Left lung (tissue), 10 donors: ENCODE measurements around the gene EPN2. TPM values are rescaled to one million over a fixed set of nuclear protein-coding genes. Genes with fewer than 3 reads are reported as not detected.

Experiments
- ATAC-seq: fragments of 200-7000 bp; cut with Tn5 transposase; one replicate; pipeline ENCODE4 v1.9.1; 2020; ENCODE audit warnings: moderate library complexity
- DNase-seq, 4 donors: peaks; one replicate each; pipeline ENCODE4 v3.0.0-alpha.2; 2013 to 2020
- H3K27ac ChIP-seq, 2 donors: fragments of 200-600 bp; sonication (generic) in 1 of 2; one replicate each; pipeline versions ENCODE4 v1.5.0 to v1.8.0; 2020 to 2021
- H3K27me3 ChIP-seq, 2 donors: fragments of 200-600 bp; sonication (generic) in 1 of 2; one replicate each; pipeline versions ENCODE4 v1.5.0 to v1.8.0; 2020 to 2021
- H3K36me3 ChIP-seq, 2 donors: fragments of 200-600 bp; sonication (generic) in 1 of 2; one replicate each; pipeline versions ENCODE4 v1.5.0 to v1.8.0; 2020 to 2021
- H3K4me1 ChIP-seq, 2 donors: fragments of 200-600 bp; one replicate each; pipeline ENCODE4 v1.8.0; 2021
- H3K4me3 ChIP-seq, 2 donors: fragments of 200-600 bp; sonication (generic) in 1 of 2; one replicate each; pipeline versions ENCODE4 v1.5.0 to v1.8.0; 2020 to 2021; ENCODE audit warnings: mild to moderate bottlenecking in 1 of 2
- H3K9me3 ChIP-seq, 2 donors: fragments of 200-600 bp; sonication (generic) in 1 of 2; one replicate each; pipeline versions ENCODE4 v1.5.0 to v1.8.0; 2020 to 2021
- intact Hi-C, 2 donors: fragments of 100-400 bp; cut with DNase I; formaldehyde crosslinking; loops; one replicate each; pipeline versions ENCODE4 v1.11.2 to v1.14.2; 2022
- polyA plus RNA-seq, 6 donors: library from polyadenylated mRNA; unstranded; fragments of 120-200 nt; gene quantifications; one replicate each; pipeline ENCODE4 v1.2.1, GENCODE V29; 2013; ENCODE audit not compliant: insufficient read length in 6 of 6
- total RNA-seq, 2 donors: library from RNA; stranded (reverse); fragmentation: NEBNext Ultra II Directional; extraction: Animal tissue kit (Norgen Biotek cat#: 25700); gene quantifications; one replicate each; pipeline ENCODE4 v1.2.1, GENCODE V29; 2021
- TF ChIP-seq, protein P1 (sequence below), 2 donors: fragments of 200-600 bp; sonication (generic) in 1 of 2; IDR thresholded peaks; one replicate each; pipeline versions ENCODE4 v1.5.0 to v1.8.0; 2021; ENCODE audit warnings: antibody characterized with exemption in 2 of 2
- donor health status: DM: no; HTN: yes; CAD: no.
- donor health status: DM: no; HTN: no; CAD: no.

EPN2 gene
- total and polyA plus RNA-seq, 8 donors = 43.3 to 51.5 (median 48.3) TPM

DNA sequence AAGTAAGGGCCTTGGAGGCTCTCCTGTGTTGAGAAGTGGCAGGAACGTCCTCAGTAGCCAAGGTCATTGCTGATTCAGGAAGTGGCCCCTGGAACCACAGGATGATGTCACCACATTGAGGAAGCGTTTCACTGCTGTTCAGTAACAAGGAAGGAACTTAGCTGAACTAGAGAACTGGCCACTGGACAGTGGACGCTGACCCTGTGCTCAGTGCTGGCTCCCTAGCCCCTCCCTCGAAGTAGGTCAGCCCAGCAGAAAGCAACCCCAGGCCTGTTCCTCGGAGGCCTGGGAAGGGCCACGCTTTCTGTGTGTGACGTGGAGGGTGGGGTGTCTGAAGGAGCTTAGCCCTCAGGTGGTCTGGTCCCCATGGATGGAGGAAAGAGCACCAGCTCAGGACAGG, 67.0 kb downstream of the EPN2 start:
- TF ChIP-seq, protein P1, sequence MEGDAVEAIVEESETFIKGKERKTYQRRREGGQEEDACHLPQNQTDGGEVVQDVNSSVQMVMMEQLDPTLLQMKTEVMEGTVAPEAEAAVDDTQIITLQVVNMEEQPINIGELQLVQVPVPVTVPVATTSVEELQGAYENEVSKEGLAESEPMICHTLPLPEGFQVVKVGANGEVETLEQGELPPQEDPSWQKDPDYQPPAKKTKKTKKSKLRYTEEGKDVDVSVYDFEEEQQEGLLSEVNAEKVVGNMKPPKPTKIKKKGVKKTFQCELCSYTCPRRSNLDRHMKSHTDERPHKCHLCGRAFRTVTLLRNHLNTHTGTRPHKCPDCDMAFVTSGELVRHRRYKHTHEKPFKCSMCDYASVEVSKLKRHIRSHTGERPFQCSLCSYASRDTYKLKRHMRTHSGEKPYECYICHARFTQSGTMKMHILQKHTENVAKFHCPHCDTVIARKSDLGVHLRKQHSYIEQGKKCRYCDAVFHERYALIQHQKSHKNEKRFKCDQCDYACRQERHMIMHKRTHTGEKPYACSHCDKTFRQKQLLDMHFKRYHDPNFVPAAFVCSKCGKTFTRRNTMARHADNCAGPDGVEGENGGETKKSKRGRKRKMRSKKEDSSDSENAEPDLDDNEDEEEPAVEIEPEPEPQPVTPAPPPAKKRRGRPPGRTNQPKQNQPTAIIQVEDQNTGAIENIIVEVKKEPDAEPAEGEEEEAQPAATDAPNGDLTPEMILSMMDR (IDR thresholded peaks at IDR 0.05) = no peak
- ATAC-seq = peak; percentile 58
- DNase-seq = peak in 2 of 4 donors; percentile 80 to 83
- no peaks in the 10 kb centered on the region for H3K36me3 ChIP-seq
- no peaks in the 10 kb centered on the region for H3K9me3 ChIP-seq
- intact Hi-C loops = no loop called here
- H3K4me3 ChIP-seq = no peak overlapping the region
- peaks cover 22 to 72% of the 10 kb centered on the region in 2 donors for H3K4me1 ChIP-seq
- peak overlapping the region in 1 of 2 donors; percentile 68 for H3K27ac ChIP-seq
- H3K27me3 ChIP-seq = peaks cover 0 to 60% of the 10 kb centered on the region in 2 donors

DNA sequence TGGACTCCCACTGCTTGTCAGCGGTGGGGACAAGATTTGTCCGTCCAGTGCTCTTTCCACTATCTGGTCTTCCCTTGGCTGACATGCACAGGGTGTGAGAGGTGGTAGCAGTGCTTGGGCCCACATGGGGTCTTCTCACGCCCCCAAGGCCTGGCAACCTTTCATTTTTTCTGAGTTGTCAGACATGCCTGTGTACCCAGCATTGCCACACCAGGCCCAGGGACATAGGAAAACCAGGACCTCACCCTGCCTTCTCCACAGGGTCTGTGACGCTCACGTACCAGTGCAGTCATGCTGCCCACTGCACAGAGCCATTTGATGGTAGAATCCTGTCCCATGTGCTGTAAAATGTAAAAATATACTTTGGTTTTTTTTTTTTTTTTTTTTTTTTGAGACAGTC, 67.6 kb downstream of the EPN2 start:
- ATAC-seq = no peak
- H3K4me3 ChIP-seq = no peak overlapping the region

DNA sequence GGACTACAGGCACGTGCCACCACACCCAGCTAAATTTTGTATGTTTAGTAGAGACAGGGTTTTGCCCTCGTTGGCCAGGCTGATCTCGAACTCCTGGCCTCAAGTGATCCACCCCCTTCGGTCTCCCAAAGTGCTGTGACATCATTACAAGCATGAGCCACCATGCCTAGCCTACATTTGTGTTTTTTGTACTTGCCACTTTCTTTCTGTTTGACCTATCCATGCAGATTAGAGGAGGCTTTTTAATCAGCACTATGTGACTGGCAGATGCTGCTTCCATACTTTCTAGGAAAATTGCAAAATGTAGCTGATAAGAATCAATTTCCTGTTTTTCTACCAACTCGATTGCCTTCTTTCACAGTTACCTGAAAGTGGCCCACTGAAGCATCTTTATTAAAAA, 68.1 kb downstream of the EPN2 start:
- intact Hi-C loops = no loop called here
- H3K4me3 ChIP-seq = no peak overlapping the region
- TF ChIP-seq, protein P1 (IDR thresholded peaks at IDR 0.05) = no peak

More for the DNA sequence above, 67.6 kb downstream of the EPN2 start:
- Histone ChIP-seq H3K27me3 (peaks cover 0 to 60% of the 10 kb centered on the region in 2 donors), H3K9me3 (no peaks in the 10 kb centered on the region), H3K36me3 (no peaks in the 10 kb centered on the region), H3K27ac (peak overlapping the region in 1 of 2 donors; percentile 68), H3K4me1 (peaks cover 22 to 68% of the 10 kb centered on the region in 2 donors)
- intact Hi-C loops = no loop called here
- TF ChIP-seq, protein P1 (IDR thresholded peaks at IDR 0.05) = no peak
- DNase-seq = no peak

DNA sequence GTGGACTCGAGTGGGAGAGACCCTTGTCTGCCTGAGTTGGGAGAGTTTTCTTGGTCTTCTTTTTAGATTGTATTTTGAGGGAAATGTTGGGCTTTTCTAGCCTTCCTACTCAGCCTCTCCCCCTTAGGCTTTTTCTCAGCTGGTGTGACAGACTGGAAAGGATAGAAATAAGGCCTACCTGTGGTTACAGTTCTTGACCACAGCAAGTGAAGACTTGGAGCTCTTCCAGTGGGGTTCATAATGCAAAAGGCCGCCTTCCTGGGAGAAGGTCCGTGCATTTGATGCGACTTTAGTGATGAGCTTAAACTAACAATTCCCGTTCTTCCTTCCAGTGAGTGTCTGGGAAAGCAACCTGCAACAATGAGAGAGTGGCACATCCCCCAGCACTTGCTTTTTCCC, 68.6 kb downstream of the EPN2 start:
- Histone ChIP-seq H3K36me3 (peaks cover 0 to 4% of the 10 kb centered on the region in 2 donors), H3K4me1 (peaks cover 22 to 70% of the 10 kb centered on the region in 2 donors), H3K27me3 (peaks cover 0 to 59% of the 10 kb centered on the region in 2 donors), H3K4me3 (no peak overlapping the region), H3K27ac (peak overlapping the region in 1 of 2 donors; percentile 24), H3K9me3 (no peaks in the 10 kb centered on the region)
- intact Hi-C loops = no loop called here
- ATAC-seq (no peak), DNase-seq (no peak)
- TF ChIP-seq, protein P1 (IDR thresholded peaks at IDR 0.05) = no peak

More for the DNA sequence above, 68.1 kb downstream of the EPN2 start:
- DNase-seq (no peak), ATAC-seq (no peak)
- Histone ChIP-seq H3K36me3 (peaks cover 0 to 4% of the 10 kb centered on the region in 2 donors), H3K27ac (peak overlapping the region in 1 of 2 donors; percentile 24), H3K4me1 (peaks cover 22 to 68% of the 10 kb centered on the region in 2 donors), H3K27me3 (peaks cover 0 to 60% of the 10 kb centered on the region in 2 donors), H3K9me3 (no peaks in the 10 kb centered on the region)

DNA sequence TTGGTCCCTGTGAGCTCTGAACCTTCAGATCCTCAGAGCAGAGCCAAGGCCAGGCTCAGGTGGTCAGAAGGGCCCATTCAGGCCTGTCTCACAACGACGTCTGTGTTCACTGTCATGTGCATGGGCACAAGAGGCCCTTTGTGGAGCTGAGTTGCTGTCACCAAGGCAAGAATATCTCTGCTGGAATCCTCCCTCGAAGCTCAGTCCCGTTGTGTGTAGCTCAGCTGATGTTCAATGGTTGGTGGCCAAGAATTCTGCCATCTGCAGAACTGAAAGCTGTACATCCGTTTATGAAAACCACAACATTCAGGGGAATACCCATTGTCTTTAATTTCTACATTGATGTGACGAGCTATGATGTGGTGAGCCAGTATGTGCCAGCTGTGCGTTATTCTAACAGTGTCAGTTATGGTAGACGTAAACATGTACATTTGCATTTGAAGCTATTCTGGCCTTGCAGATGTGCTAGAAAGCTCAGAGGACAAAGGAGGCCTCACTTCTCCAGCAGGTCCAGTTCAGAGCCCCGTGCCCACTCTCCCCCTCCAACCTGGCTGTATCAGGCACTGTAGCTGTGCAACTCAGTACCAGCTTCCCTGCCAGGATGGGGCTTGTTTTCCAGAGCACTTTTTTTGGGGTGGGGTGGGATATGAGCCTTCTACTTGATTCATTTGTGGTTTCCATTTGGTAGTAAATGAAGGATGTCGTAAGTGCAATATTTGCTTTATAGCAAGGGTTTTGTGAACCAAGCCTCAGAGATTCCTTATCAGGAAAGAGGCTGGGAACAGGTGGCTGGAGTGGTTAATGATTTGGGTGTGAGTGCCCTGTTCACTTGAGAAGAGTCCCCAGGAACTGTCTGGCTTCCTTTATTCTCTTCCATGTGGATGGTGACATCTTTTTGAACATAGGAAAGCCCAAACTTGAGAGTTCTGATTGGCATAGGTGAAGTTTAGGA, 69.3 kb downstream of the EPN2 start:
- Histone ChIP-seq H3K27ac (peak overlapping the region in 1 of 2 donors; percentile 24), H3K36me3 (peaks cover 0 to 4% of the 10 kb centered on the region in 2 donors), H3K27me3 (peaks cover 0 to 59% of the 10 kb centered on the region in 2 donors), H3K9me3 (no peaks in the 10 kb centered on the region), H3K4me3 (no peak overlapping the region), H3K4me1 (peaks cover 22 to 74% of the 10 kb centered on the region in 2 donors)
- TF ChIP-seq, protein P1 (IDR thresholded peaks at IDR 0.05) = no peak
- DNase-seq (no peak), ATAC-seq (peak; percentile 49)
- intact Hi-C loops = no loop called here
